Heart left ventricle (tissue), 16 donors: ENCODE results near the gene NCR2. TPM values are rescaled to one million over a fixed set of nuclear protein-coding genes. Genes with fewer than 3 reads are reported as not detected.

ENCODE experiments used
- ATAC-seq, 4 donors: fragments of 200-7000 bp; cut with Tn5 transposase; one replicate each; pipeline ENCODE4 v1.9.1; 2020 to 2022; ENCODE audit warnings: moderate library complexity in 4 of 4, mild to moderate bottlenecking in 3 of 4, moderate number of reproducible peaks in 1 of 4
- DNase-seq, 5 donors: peaks; one replicate each; pipeline ENCODE4 v3.0.0-alpha.2; 2020
- H3K27ac ChIP-seq, 12 donors: fragments of 200-600 bp; sonication (generic) in 4 of 12; one replicate each; pipeline versions ENCODE4 v1.5.0 to v1.8.0; 2016 to 2022; ENCODE audit warnings: mild to moderate bottlenecking in 2 of 12
- H3K27me3 ChIP-seq, 9 donors: fragments of 200-600 bp; sonication (generic) in 2 of 9; one replicate each; pipeline versions ENCODE4 v1.5.1 to v1.8.0; 2016 to 2022; ENCODE audit warnings: mild to moderate bottlenecking in 3 of 9
- H3K36me3 ChIP-seq, 9 donors: fragments of 200-600 bp; sonication (generic) in 2 of 9; one replicate each; pipeline versions ENCODE4 v1.5.0 to v1.8.0; 2018 to 2022; ENCODE audit warnings: mild to moderate bottlenecking in 2 of 9
- H3K4me1 ChIP-seq, 12 donors: fragments of 200-600 bp; sonication (generic) in 4 of 12; one replicate each; pipeline versions ENCODE4 v1.5.0 to v1.8.0; 2016 to 2022; ENCODE audit warnings: mild to moderate bottlenecking in 3 of 12
- H3K4me3 ChIP-seq, 12 donors: fragments of 200-600 bp; sonication (generic) in 4 of 12; one replicate each; pipeline versions ENCODE4 v1.5.0 to v1.8.0; 2017 to 2022; ENCODE audit warnings: mild to moderate bottlenecking in 9 of 12, moderate library complexity in 4 of 12
- H3K9me3 ChIP-seq, 12 donors: fragments of 200-600 bp; sonication (generic) in 4 of 12; one replicate each; pipeline versions ENCODE4 v1.5.0 to v1.8.0; 2016 to 2022; ENCODE audit warnings: mild to moderate bottlenecking in 1 of 12
- CTCF ChIP-seq, 12 donors: fragments of 200-600 bp; sonication (generic) in 4 of 12; IDR thresholded peaks; one replicate each; pipeline versions ENCODE4 v1.5.0 to v1.8.0; 2018 to 2022; ENCODE audit warnings: antibody characterized with exemption in 12 of 12, mild to moderate bottlenecking in 5 of 12
- POLR2A ChIP-seq, 2 donors: fragments of 450-650 bp; IDR thresholded peaks; one replicate each; pipeline ENCODE4 v1.6.1; 2017; ENCODE audit warnings: antibody characterized with exemption in 2 of 2, mild to moderate bottlenecking in 2 of 2, moderate library complexity in 2 of 2
- WGBS, 4 donors: extraction: QIAGEN DNeasy Blood & Tissue Kit in 2 of 4; methylation state at CpG; one replicate each; pipeline versions ENCODE4 v1.1.5 to v1.1.7; 2013 to 2018; 5-methylcytosine and 5-hydroxymethylcytosine counted together
- intact Hi-C, 10 donors: fragments of 100-400 bp; cut with DNase I; formaldehyde crosslinking; loops; one replicate each; pipeline versions ENCODE4 v1.11.1 to v1.14.2; 2022
- polyA plus RNA-seq, 2 donors: library from polyadenylated mRNA; stranded (reverse); fragments of 200-250 nt; gene quantifications; one replicate each; pipeline ENCODE4 v1.2.3, GENCODE V29; 2013
- total RNA-seq, 9 donors: library from RNA; depleted of rRNA in 2 of 9; stranded (reverse); fragments of >200 nt in 2 of 9; fragmentation: NEBNext Ultra II Directional in 3 of 9; extraction: Animal tissue kit (Norgen Biotek cat#: 25700) in 3 of 9; gene quantifications; one replicate each; pipeline versions ENCODE4 v1.1.0 to v1.2.4, GENCODE V29; 2016 to 2023
- donor health status: ischemic (EF 13 %, LVEDD 7.1; RV severe dilation, severe dysfunction).
- donor health status: healthy with polysubstance abuse.
- donor health status: DM: no; HTN: yes; CAD: no.
- donor health status: DM: no; HTN: no; CAD: no.
- donor health status: ischemic (EF 25% LVEDD 6.9; RV normal size, moderate dysfunction).
- donor health status: ischemic (EF 25% LVEDD 5.7; RV mildly dilated, moderate dysfunction).
- donor health status: healthy.
- donor health status: DM: yes; HTN: yes; CAD: no.
- donor health status: ischemic (EF 35%, LVEDD 5.7; RV mildly dilated, moderate dysfunction).
- donor health status: nonischemic (EF 11% LVEDD 7.7; RV severe dilation, severe dysfunction).
- donor health status: DM: yes; HTN: yes; CAD: no.
- donor health status: PGD.
- donor health status: ischemic (EF 29% LVEDD 5.4; RV normal size, mild dysfunction).
- donor health status: nonischemic (EF 23%, LVEDD 6.1; RV moderate dilation, normal function).

Gene NCR2
- total and polyA plus RNA-seq, 11 donors: not detected

GRCh38 chr6:41367700-41368099 is 32.3 kb downstream of the NCR2 start:
- Histone ChIP-seq H3K4me1 (peaks cover 0 to 23% (median 14%) of the 10 kb centered on the region in 12 donors), H3K4me3 (no peak overlapping the region), H3K36me3 (no peaks in the 10 kb centered on the region), H3K27ac (no peak overlapping the region), H3K9me3 (peaks cover 0 to under 1% (median 0%) of the 10 kb centered on the region in 12 donors), H3K27me3 (peaks cover 6 to 64% (median 29%) of the 10 kb centered on the region in 9 donors)
- intact Hi-C loops: loop anchor here (1.0 to 10.0 kb wide), 19 partner anchors 57 to 677 kb away; partner anchors contain the start of gene FRS3 (in 4 of the 10)
- DNase-seq (peak in 4 of 5 donors; percentile 45 to 50 (median 48)), ATAC-seq (peak; percentile 40 to 78 (median 76))
- WGBS, 4 donors: 0 to 9% (median 3%) methylated on average over 2 of the region's 2 CpGs
- TF ChIP-seq CTCF (IDR thresholded peaks at IDR 0.05) (peak; percentile 23 to 74 (median 60)), POLR2A (IDR thresholded peaks at IDR 0.05) (no peak)

GRCh38 chr6:41370488-41371111 is 35.2 kb downstream of the NCR2 start:
- no peaks in the 10 kb centered on the region for H3K36me3 ChIP-seq
- H3K27ac ChIP-seq: no peak overlapping the region
- no peaks in the 10 kb centered on the region for H3K9me3 ChIP-seq
- H3K27me3 ChIP-seq: peaks cover 22 to 80% (median 52%) of the 10 kb centered on the region in 9 donors
- WGBS, 4 donors: 65 to 73% (median 68%) methylated on average over 6 of the region's 6 CpGs
- TF ChIP-seq CTCF (IDR thresholded peaks at IDR 0.05) (no peak), POLR2A (IDR thresholded peaks at IDR 0.05) (no peak)
- H3K4me3 ChIP-seq: no peak overlapping the region
- peaks cover 0 to 50% (median 29%) of the 10 kb centered on the region in 12 donors for H3K4me1 ChIP-seq
- ATAC-seq: no peak
- intact Hi-C loops: loop anchor here in 4 of 10 donors (2.0 to 10.0 kb wide), 5 partner anchors 42 to 312 kb away; no protein-coding TSS in a partner anchor
- DNase-seq: no peak

GRCh38 chr6:41371461-41371991 is 36.1 kb downstream of the NCR2 start:
- H3K9me3 ChIP-seq: no peaks in the 10 kb centered on the region
- ATAC-seq (peak; percentile 67 to 76 (median 74)), DNase-seq (peak; percentile 37 to 73 (median 42))
- H3K4me1 ChIP-seq: peaks cover 0 to 53% (median 30%) of the 10 kb centered on the region in 12 donors
- H3K27me3 ChIP-seq: peaks cover 23 to 87% (median 51%) of the 10 kb centered on the region in 9 donors
- H3K36me3 ChIP-seq: no peaks in the 10 kb centered on the region
- WGBS, 4 donors: 3 to 6% (median 5%) methylated on average over 20 to 39 of the region's 39 CpGs
- peak overlapping the region in 8 of 12 donors; percentile 34 to 66 (median 50) for H3K27ac ChIP-seq
- peak overlapping the region in 11 of 12 donors; percentile 0 to 55 (median 42) for H3K4me3 ChIP-seq
- TF ChIP-seq CTCF (IDR thresholded peaks at IDR 0.05) (peak in 5 of 12 donors; percentile 20 to 40 (median 34)), POLR2A (IDR thresholded peaks at IDR 0.05) (no peak)
- intact Hi-C loops: loop anchor here in 4 of 10 donors (2.0 to 10.0 kb wide), 5 partner anchors 41 to 311 kb away; no protein-coding TSS in a partner anchor
